T-helper 1 cell treated with Interleukin-12 subunit alpha and Interleukin-12 subunit beta and Interleukin-4 antibody, amounts not matched to agents 30 ng/mL and 1 ng/mL, for 36 hours (primary cell): Measurements from ENCODE around the gene SCAMP3. TPM values are rescaled to one million over a fixed set of nuclear protein-coding genes. Genes with fewer than 3 reads are reported as not detected.

Experiments
- intact Hi-C: fragments of 100-400 bp; cut with micrococcal nuclease; formaldehyde crosslinking; loops from one replicate; pipeline ENCODE4 v1.15.1; 2024
- total RNA-seq: library from RNA; stranded (reverse); gene quantifications from 2 replicates; pipeline ENCODE4 v1.2.3, GENCODE V29; 2022

Gene SCAMP3
- total RNA-seq, 1 donor from 2014 or later, result 165 TPM

DNA sequence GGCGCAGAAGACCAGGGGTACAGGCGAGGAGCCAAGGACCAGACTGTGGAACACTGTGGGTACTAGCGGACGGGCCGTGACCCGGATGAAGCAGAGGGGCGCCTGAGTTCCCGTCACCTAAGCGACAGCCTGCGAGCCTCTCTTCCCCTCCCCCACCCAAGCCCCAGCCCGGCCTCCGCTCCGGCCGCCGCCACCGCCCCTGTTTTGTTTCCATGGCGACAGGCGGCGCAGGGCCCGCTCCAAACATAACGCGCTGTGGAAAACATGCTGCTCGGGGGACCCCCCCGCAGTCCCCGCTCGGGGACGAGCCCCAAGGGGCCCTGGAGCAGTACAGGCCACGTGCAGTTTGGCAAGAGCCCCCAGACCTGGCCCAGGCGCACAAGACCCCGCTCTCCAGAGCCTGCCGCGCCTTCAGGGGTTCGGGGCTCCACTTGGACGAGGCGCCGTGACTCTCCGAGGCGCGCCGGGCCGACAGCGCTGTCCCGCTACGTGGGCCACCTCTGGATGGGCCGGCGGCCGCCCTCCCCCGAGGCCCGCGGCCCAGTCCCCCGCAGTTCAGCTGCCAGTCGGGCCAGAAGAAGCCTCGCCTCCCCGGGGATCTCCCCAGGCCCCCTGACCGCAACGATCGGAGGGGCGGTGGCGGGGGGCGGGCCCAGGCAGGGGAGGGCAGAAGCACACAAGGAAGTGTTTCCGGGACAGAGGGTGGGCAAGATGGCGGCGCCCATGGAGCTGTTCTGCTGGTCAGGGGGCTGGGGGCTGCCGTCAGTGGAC, 53.4 kb downstream of the SCAMP3 start, which contains the start of gene MTX1:
TSS of gene MTX1 (plus strand) at position 155 of the 771 bp plus-strand sequence. CDS start at position 265, 110 bp downstream.
- intact Hi-C loops, result loop anchor here (1.0 kb wide), 3 partner anchors 19 to 54 kb away; partner anchors contain the start of gene SCAMP3

- intact Hi-C loops, result loop anchor here (1.0 kb wide), 2 partner anchors 32 to 54 kb away; partner anchors contain the start of gene SCAMP3
Measured at GRCh38 chr1:155207806-155208540, 54.2 kb downstream of the SCAMP3 start, which contains the start of gene THBS3. THBS3 (minus strand) TSS chr1:155207897; CDS start chr1:155207876, 21 bp downstream.

DNA sequence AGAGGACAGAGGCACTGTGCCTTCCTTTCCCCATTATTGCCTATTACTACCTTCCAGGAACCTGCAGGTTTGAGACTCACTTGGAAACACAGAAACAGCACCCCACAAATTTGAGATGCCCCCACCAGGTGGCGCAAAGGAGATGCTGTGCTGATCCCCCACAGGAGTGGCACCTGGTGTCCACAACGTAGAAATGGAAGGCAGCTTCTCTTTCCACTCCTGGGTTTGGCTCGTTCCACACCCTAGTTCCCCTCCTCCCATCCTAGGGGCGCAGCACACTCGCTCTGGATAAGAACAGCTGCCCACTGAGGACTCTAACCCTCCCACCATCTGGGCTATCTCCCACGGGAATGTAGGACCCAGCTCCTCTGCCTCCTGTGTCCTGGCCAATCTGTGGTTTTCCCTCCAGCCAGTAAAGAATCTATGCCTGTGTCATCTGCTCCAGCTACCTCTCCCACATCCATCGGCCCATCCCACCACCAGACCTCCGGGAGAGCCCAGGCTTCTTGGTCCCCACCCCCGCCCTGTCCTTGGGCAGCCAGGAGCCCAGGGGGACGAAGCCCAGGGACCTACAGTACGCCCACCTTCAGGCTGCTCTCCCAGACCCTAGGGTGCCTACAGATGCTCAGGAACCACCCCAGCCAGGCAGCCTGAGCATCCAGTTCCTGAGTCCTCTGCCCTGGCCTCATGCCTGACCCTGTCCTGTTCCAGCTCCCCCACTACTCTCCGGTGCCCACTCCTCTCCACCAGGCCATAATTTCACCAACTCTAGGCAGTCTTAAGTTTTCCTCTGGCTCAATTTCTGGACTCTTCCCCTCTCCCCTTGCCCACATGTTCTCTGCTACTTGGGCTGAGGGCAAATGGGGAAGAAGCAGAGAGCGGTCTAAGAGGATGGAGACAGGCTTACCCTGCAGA, 55.0 kb downstream of the SCAMP3 start:
- intact Hi-C loops, result loop anchor here (1.0 kb wide), 4 partner anchors 13 to 116 kb away; a partner anchor contains a TSS

Other genes starting within 250 kb of the SCAMP3 start
- gene DCST2, start 228.6 kb downstream of the SCAMP3 start, total RNA-seq, result 0.15 and 0.29 TPM in 2 replicates
- not detected in 2 replicates for gene DCST1, start 228.5 kb downstream of the SCAMP3 start, total RNA-seq
- gene ADAM15, start 211.0 kb downstream of the SCAMP3 start, total RNA-seq, result 51.6 and 53.2 TPM in 2 replicates
- 5.9 and 6.6 TPM in 2 replicates for gene EFNA4, start 198.6 kb downstream of the SCAMP3 start, total RNA-seq
- gene EFNA3, start 183.5 kb downstream of the SCAMP3 start, total RNA-seq, result 0.90 and 2.3 TPM in 2 replicates
- gene EFNA1, start 134.5 kb downstream of the SCAMP3 start, total RNA-seq, result not detected in 2 replicates
- 27.9 and 32.5 TPM in 2 replicates for gene SLC50A1, start 126.5 kb downstream of the SCAMP3 start, total RNA-seq
- 35.7 and 38.4 TPM in 2 replicates for gene DPM3, start 121.8 kb downstream of the SCAMP3 start, total RNA-seq
- gene KRTCAP2, start 89.1 kb downstream of the SCAMP3 start, total RNA-seq, result 224 and 225 TPM in 2 replicates
- gene TRIM46, start 88.5 kb downstream of the SCAMP3 start, total RNA-seq, result 19.8 and 20.1 TPM in 2 replicates
- 19.7 and 20.6 TPM in 2 replicates for gene THBS3, start 54.5 kb downstream of the SCAMP3 start, total RNA-seq
- 40.2 and 43.5 TPM in 2 replicates for gene MTX1, start 53.7 kb downstream of the SCAMP3 start, total RNA-seq
- gene ENTREP3, start 6.9 kb downstream of the SCAMP3 start, total RNA-seq, result 18.3 and 20.5 TPM in 2 replicates
- 88.4 and 91.1 TPM in 2 replicates for gene CLK2, start 11.1 kb upstream of the SCAMP3 start, total RNA-seq
- 2.3 and 2.5 TPM in 2 replicates for gene HCN3, start 15.1 kb upstream of the SCAMP3 start, total RNA-seq
- gene PKLR, start 39.1 kb upstream of the SCAMP3 start, total RNA-seq, result not detected in 2 replicates
- 194 and 195 TPM in 2 replicates for gene FDPS, start 46.5 kb upstream of the SCAMP3 start, total RNA-seq
- gene RUSC1, start 58.5 kb upstream of the SCAMP3 start, total RNA-seq, result 23.9 and 26.3 TPM in 2 replicates